WTC11 (cell line): Measurements from ENCODE around the gene EML4. TPM values are rescaled to one million over a fixed set of nuclear protein-coding genes. Genes with fewer than 3 reads are reported as not detected.

Experiments
- AFF4 ChIP-seq: sonication (generic); formaldehyde crosslinking; IDR thresholded peaks from 2 replicates; pipeline ENCODE4 v1.8.1; 2023; ENCODE audit warnings: mild to moderate bottlenecking, missing genetic modification reagents, borderline replicate concordance
- GRHL2 ChIP-seq: fragments of 250-450 bp; sonication (Bioruptor Pico); IDR thresholded peaks from 2 replicates; pipeline ENCODE4 v1.8.0; 2022; ENCODE audit warnings: mild to moderate bottlenecking, moderate library complexity; ENCODE audit not compliant: insufficient replicate concordance, severe bottlenecking
- RORB ChIP-seq: fragments of 250-450 bp; sonication (Bioruptor Pico); IDR thresholded peaks from 2 replicates; pipeline ENCODE4 v1.9.0; 2021; ENCODE audit warnings: mild to moderate bottlenecking
- SOX15 ChIP-seq: fragments of 250-450 bp; sonication (Bioruptor Pico); IDR thresholded peaks from 2 replicates; pipeline ENCODE4 v1.9.0; 2021; ENCODE audit warnings: mild to moderate bottlenecking
- TCF7 ChIP-seq: sonication (generic); formaldehyde crosslinking; IDR thresholded peaks from 2 replicates; pipeline ENCODE4 v1.8.0; 2022; ENCODE audit warnings: mild to moderate bottlenecking, low read depth, missing genetic modification reagents, moderate library complexity
- TEAD4 ChIP-seq: sonication (generic); formaldehyde crosslinking; IDR thresholded peaks from 2 replicates; pipeline ENCODE4 v1.8.0; 2022; ENCODE audit warnings: mild to moderate bottlenecking, missing genetic modification reagents
- ZBTB21 ChIP-seq: sonication (generic); formaldehyde crosslinking; IDR thresholded peaks from 2 replicates; pipeline ENCODE4 v1.8.1; 2023; ENCODE audit warnings: mild to moderate bottlenecking, missing genetic modification reagents, borderline replicate concordance
- ZNF425 ChIP-seq: fragments of 250-450 bp; sonication (Bioruptor Pico); conservative IDR thresholded peaks from 2 replicates; pipeline ENCODE4 v1.9.0; 2021; ENCODE audit warnings: mild to moderate bottlenecking
- ZNF512 ChIP-seq: sonication (generic); formaldehyde crosslinking; IDR thresholded peaks from 2 replicates; pipeline ENCODE4 v1.8.1; 2022; ENCODE audit warnings: missing genetic modification reagents, borderline replicate concordance
- total RNA-seq: library from RNA; stranded (reverse); gene quantifications from 3 replicates; pipeline ENCODE4 v1.2.3, GENCODE V29; 2021
- TF ChIP-seq, protein P1 (sequence below): sonication (generic); formaldehyde crosslinking; IDR thresholded peaks from 2 replicates; pipeline ENCODE4 v1.8.1; 2022; ENCODE audit warnings: mild to moderate bottlenecking, moderate library complexity, missing genetic modification reagents
- TF ChIP-seq, protein P2 (sequence below): sonication (generic); formaldehyde crosslinking; IDR thresholded peaks from 2 replicates; pipeline ENCODE4 v1.8.1; 2023; ENCODE audit warnings: mild to moderate bottlenecking, missing genetic modification reagents
- TF ChIP-seq, protein P3 (sequence below): sonication (generic); formaldehyde crosslinking; IDR thresholded peaks from 2 replicates; pipeline ENCODE4 v1.8.1; 2023; ENCODE audit warnings: mild to moderate bottlenecking, missing genetic modification reagents

Gene EML4
- total RNA-seq, 1 experiment from 2014 or later: 89.9 TPM

- TF ChIP-seq, protein P1, sequence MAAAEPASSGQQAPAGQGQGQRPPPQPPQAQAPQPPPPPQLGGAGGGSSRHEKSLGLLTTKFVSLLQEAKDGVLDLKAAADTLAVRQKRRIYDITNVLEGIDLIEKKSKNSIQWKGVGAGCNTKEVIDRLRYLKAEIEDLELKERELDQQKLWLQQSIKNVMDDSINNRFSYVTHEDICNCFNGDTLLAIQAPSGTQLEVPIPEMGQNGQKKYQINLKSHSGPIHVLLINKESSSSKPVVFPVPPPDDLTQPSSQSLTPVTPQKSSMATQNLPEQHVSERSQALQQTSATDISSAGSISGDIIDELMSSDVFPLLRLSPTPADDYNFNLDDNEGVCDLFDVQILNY (CRISPR knock-in tag): no peak
- TF ChIP-seq, protein P2, sequence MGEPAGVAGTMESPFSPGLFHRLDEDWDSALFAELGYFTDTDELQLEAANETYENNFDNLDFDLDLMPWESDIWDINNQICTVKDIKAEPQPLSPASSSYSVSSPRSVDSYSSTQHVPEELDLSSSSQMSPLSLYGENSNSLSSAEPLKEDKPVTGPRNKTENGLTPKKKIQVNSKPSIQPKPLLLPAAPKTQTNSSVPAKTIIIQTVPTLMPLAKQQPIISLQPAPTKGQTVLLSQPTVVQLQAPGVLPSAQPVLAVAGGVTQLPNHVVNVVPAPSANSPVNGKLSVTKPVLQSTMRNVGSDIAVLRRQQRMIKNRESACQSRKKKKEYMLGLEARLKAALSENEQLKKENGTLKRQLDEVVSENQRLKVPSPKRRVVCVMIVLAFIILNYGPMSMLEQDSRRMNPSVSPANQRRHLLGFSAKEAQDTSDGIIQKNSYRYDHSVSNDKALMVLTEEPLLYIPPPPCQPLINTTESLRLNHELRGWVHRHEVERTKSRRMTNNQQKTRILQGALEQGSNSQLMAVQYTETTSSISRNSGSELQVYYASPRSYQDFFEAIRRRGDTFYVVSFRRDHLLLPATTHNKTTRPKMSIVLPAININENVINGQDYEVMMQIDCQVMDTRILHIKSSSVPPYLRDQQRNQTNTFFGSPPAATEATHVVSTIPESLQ (CRISPR knock-in tag): no peak
- TF ChIP-seq TCF7 (CRISPR knock-in tag) (no peak), ZNF512 (CRISPR knock-in tag) (no peak), TEAD4 (CRISPR knock-in tag) (no peak), AFF4 (CRISPR knock-in tag) (no peak), ZBTB21 (CRISPR knock-in tag) (no peak), ZNF425 (CRISPR knock-in tag) (no peak), SOX15 (CRISPR knock-in tag) (no peak), RORB (no peak), GRHL2 (no peak)
- TF ChIP-seq, protein P3, sequence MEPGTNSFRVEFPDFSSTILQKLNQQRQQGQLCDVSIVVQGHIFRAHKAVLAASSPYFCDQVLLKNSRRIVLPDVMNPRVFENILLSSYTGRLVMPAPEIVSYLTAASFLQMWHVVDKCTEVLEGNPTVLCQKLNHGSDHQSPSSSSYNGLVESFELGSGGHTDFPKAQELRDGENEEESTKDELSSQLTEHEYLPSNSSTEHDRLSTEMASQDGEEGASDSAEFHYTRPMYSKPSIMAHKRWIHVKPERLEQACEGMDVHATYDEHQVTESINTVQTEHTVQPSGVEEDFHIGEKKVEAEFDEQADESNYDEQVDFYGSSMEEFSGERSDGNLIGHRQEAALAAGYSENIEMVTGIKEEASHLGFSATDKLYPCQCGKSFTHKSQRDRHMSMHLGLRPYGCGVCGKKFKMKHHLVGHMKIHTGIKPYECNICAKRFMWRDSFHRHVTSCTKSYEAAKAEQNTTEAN (CRISPR knock-in tag): no peak
Observed at GRCh38 chr2:42340045-42340937, 171.1 kb downstream of the EML4 start (continued).
